Neutrophil (primary cell): Measurements from ENCODE around the gene BRSK2.

ENCODE experiments used
- H3K27ac ChIP-seq: fragments of 200-600 bp; sonication (generic); 2 replicates; pipeline ENCODE4 v1.5.1; 2016; ENCODE audit warnings: mild to moderate bottlenecking, moderate library complexity
- H3K27me3 ChIP-seq: fragments of 200-600 bp; sonication (generic); 2 replicates; pipeline ENCODE4 v1.6.0; 2016; ENCODE audit warnings: mild to moderate bottlenecking
- H3K36me3 ChIP-seq: fragments of 200-600 bp; sonication (generic); 2 replicates; pipeline ENCODE4 v1.5.1; 2017
- H3K4me1 ChIP-seq, 2 experiments: fragments of 200-600 bp in 1 of 2; sonication (generic) in 1 of 2; 1 replicate in 1 of 2; 2 replicates in 1 of 2; pipeline versions ENCODE4 v1.5.1 to v1.6.1; 2013 to 2016; ENCODE audit warnings: low read depth in 1 of 2, low read length in 1 of 2, mild to moderate bottlenecking in 1 of 2, moderate library complexity in 1 of 2; ENCODE audit not compliant: control insufficient read depth in 1 of 2, insufficient read depth in 1 of 2
- H3K4me3 ChIP-seq, 2 experiments: fragments of 200-600 bp in 1 of 2; sonication (generic) in 1 of 2; 1 replicate in 1 of 2; 2 replicates in 1 of 2; pipeline ENCODE4 v1.5.1; 2013 to 2016; ENCODE audit warnings: low read depth in 1 of 2, low read length in 1 of 2, mild to moderate bottlenecking in 1 of 2, moderate library complexity in 1 of 2
- H3K9me3 ChIP-seq: fragments of 200-600 bp; sonication (generic); 2 replicates; pipeline ENCODE4 v1.5.1; 2016
- TF ChIP-seq, protein P1 (sequence below): fragments of 200-600 bp; sonication (generic); IDR thresholded peaks from 2 replicates; pipeline ENCODE4 v1.5.1; 2016; ENCODE audit warnings: antibody characterized with exemption

The BRSK2 gene

DNA sequence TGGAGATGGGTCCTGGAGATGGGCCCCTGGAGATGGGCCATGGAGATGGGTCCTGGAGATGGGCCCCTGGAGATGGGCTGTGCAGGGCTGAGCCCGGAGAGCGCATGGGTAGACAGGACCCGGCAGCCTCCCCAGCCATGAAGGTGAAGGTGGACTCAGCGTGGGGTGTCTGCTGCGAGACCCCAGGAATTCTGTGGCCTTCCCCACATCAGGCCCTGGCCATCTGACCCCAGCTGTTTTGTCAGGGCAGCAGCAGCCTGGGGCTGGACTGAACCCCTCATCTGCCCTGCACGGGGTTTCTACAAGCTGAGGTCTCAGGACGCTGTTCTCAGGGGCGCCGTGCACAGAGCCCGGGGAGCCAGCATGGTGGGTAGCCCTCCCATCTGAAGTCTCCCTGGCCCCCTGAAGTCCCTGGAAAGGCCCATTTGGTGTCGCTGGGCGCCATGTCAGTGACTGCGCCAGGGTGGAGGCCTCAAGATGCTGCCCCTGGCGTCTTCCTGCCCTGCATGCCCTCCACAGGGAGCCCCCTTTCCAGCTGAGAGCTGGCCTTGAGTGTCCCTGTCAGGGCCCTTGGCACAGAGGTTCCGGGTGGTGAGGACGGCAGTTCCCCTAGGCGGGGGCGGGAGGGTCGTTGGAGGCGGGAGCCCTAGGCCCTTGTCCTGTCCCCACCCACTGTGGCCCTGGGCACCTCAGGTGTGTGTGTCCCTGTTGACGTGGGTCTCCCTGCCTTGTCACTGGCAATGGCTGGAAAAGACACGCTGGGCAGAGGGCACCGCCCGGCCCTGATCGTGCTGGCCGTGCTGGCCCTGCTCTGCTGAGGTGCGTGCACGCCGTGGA, 5.4 kb downstream of the BRSK2 start:
- H3K36me3 ChIP-seq: no peaks in the 10 kb centered on the region
- no peak overlapping the region for H3K4me3 ChIP-seq
- TF ChIP-seq, protein P1, sequence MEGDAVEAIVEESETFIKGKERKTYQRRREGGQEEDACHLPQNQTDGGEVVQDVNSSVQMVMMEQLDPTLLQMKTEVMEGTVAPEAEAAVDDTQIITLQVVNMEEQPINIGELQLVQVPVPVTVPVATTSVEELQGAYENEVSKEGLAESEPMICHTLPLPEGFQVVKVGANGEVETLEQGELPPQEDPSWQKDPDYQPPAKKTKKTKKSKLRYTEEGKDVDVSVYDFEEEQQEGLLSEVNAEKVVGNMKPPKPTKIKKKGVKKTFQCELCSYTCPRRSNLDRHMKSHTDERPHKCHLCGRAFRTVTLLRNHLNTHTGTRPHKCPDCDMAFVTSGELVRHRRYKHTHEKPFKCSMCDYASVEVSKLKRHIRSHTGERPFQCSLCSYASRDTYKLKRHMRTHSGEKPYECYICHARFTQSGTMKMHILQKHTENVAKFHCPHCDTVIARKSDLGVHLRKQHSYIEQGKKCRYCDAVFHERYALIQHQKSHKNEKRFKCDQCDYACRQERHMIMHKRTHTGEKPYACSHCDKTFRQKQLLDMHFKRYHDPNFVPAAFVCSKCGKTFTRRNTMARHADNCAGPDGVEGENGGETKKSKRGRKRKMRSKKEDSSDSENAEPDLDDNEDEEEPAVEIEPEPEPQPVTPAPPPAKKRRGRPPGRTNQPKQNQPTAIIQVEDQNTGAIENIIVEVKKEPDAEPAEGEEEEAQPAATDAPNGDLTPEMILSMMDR: no peak
- peaks cover 36% of the 10 kb centered on the region for H3K27me3 ChIP-seq
- H3K4me1 ChIP-seq: no peaks in the 10 kb centered on the region
- no peak overlapping the region for H3K27ac ChIP-seq
- H3K9me3 ChIP-seq: no peaks in the 10 kb centered on the region

DNA sequence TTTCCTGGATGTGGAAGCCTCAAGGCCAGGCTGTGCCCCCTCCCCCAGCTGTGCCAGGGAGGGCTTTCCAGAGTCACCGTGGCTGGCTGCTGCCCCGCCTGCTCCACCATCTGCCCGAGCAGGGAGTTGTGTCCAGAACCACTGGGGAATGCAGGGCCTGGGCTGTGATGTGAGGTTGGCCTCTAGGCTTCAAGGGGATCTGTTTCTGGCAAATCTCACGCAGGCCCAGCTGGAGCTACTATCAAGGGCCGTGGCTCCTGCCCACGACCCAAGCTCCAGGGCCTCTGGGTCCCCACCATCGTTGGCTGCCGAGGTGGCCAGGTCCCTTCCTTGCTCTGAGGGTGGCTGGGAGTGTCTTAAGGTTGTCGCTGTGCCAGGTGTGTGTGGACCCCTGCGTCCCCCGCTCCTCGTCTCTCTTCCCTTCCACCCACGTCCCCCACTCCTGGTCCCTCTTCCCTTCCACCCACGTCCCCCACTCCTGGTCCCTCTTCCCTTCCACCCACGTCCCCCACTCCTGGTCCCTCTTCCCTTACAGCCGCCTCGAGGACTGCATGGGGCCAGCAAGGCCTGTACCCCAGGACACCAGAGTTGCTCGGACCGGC, 6.1 kb downstream of the BRSK2 start:
- Histone ChIP-seq H3K4me3 (no peak overlapping the region), H3K36me3 (no peaks in the 10 kb centered on the region), H3K27ac (no peak overlapping the region), H3K9me3 (no peaks in the 10 kb centered on the region), H3K4me1 (no peaks in the 10 kb centered on the region), H3K27me3 (peaks cover 35% of the 10 kb centered on the region)
- TF ChIP-seq, protein P1: no peak

DNA sequence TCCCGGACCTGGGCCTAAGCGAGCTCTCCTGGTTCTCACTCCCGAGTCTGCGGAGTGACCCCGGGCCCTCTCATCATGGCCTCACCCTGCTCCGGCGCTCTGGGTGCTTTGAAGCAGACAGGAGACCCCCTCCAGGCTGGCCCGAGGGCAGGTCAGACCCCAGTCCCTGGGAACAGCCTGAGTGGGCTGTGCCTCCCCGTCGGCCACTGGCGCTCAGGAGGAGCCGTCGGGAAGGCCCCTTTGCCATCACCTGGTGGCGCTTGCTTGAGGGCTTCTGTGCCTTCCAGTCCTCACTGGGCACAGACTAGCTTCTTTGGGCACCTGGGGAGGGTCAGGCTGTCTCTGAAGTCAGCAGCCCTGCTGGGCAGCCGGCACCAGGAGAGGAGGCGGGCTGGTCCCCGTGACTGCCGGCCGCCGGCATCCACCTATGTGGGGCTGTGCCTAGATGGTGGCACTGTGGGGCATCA, 6.7 kb downstream of the BRSK2 start:
- TF ChIP-seq, protein P1: no peak
- no peak overlapping the region for H3K27ac ChIP-seq
- H3K4me1 ChIP-seq: no peaks in the 10 kb centered on the region
- peaks cover 35% of the 10 kb centered on the region for H3K27me3 ChIP-seq
- H3K36me3 ChIP-seq: no peaks in the 10 kb centered on the region
- no peaks in the 10 kb centered on the region for H3K9me3 ChIP-seq
- H3K4me3 ChIP-seq: no peak overlapping the region

DNA sequence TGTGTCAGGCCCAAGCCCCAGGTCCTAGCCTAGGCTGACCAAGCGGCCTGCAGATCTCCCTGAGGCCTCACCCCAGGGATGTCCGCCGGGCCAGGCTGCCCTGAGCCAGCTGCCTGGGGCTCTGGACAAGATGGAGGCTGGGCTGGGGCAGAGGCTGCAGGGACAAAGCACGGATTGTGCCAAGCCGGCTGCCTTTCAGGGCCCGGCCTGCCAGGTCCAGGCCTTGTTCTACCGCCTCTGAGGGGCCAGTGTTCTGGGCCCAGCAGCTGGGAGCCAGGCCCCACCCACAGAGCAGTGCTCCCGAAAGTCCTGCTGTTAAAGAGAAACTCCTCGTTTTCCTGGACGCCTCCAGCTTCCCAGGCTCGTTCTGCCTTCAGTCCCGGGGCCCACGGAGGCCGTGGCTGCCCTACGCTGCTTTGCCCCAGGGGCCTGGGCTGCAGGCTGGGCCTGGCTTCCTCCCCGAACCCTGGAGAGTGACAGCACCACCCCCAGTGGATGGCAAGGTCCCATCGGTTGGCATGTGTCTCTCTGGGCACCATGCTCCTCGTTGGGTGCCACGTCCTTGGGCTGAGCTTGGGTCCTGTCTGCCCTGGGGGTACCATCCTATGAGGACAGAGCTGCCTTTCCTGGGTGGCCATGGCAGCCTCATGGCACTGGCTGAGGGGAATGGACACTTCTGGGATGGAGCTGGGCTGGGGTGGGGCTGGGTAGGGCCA, 7.6 kb downstream of the BRSK2 start:
- TF ChIP-seq, protein P1: no peak
- Histone ChIP-seq H3K4me1 (no peaks in the 10 kb centered on the region), H3K27ac (no peak overlapping the region), H3K27me3 (peaks cover 35% of the 10 kb centered on the region), H3K36me3 (no peaks in the 10 kb centered on the region), H3K4me3 (no peak overlapping the region), H3K9me3 (no peaks in the 10 kb centered on the region)

DNA sequence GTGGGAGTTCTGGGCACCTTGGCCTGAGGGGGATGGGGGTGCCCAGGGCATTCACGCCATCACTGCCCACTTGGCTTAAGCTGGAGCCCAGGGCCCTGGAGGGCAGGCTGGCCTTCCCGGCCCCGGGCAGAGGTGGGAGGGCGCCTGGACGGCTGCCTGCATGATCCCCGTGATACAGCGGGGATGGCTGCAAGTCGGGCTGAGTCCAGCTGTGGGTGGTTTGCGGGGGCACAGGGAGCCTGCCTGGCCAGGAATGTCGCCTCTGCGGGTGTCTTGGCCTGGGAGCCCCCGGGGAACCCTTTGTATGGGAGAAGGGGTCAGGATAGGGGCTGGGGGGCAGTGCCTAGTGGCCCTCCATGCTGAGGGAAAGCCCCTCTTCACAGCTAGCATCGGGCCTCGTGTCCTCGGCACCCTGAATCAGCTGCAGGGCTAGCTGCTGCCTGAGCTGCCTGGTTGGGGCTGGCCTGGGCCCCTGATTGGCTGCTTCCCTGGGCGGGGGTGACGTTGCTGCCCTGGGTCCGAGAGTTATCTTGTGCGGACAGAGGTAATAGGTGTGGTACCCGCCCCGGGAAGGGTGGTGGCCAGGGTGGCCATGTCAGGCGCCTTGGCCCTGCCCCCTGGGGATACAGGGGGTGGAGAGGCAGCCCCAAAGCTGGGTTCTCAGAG, 8.3 kb downstream of the BRSK2 start:
- Histone ChIP-seq H3K27ac (no peak overlapping the region), H3K4me3 (no peak overlapping the region), H3K36me3 (no peaks in the 10 kb centered on the region), H3K27me3 (peaks cover 32% of the 10 kb centered on the region), H3K9me3 (no peaks in the 10 kb centered on the region), H3K4me1 (no peaks in the 10 kb centered on the region)
- TF ChIP-seq, protein P1: no peak
